Subcutaneous adipose tissue (tissue), 4 donors: ENCODE data around the gene MOB3C. TPM values are rescaled to one million over a fixed set of nuclear protein-coding genes. Genes with fewer than 3 reads are reported as not detected.

ENCODE experiments used
- total RNA-seq, 4 donors: library from RNA; depleted of rRNA; stranded (reverse); fragments of >200 nt; gene quantifications; one replicate each; pipeline ENCODE4 v1.1.0, GENCODE V29; 2016
- TF ChIP-seq, protein P1 (sequence below): fragments of 450-650 bp; IDR thresholded peaks from one replicate; pipeline ENCODE4 v1.5.1; 2016; ENCODE audit warnings: low read depth, mild to moderate bottlenecking, control low read depth, antibody characterized with exemption, moderate library complexity

MOB3C gene
- total RNA-seq, 4 donors from 2014 or later = 14.5 to 19.2 (median 16.4) TPM

DNA sequence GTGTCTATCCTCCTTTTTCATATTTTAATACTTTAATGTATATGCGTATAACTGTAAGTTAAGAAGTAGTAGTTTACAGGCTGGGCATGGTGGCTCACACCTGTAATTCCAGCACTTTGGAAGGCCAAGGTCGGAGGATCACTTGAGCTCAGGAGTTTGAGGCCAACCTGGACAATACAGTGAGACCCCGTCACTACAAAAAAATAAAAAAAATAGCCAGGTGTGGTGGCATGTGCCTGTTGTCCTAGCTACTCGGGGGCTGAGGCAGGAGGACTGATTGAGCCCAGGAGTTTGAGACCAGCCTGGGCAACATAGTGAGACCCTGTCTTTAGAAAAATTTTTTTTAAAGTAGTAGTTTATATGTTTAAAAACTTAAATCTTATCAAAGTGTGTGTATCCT lies 29.2 kb upstream of the MOB3C start:
- TF ChIP-seq, protein P1, sequence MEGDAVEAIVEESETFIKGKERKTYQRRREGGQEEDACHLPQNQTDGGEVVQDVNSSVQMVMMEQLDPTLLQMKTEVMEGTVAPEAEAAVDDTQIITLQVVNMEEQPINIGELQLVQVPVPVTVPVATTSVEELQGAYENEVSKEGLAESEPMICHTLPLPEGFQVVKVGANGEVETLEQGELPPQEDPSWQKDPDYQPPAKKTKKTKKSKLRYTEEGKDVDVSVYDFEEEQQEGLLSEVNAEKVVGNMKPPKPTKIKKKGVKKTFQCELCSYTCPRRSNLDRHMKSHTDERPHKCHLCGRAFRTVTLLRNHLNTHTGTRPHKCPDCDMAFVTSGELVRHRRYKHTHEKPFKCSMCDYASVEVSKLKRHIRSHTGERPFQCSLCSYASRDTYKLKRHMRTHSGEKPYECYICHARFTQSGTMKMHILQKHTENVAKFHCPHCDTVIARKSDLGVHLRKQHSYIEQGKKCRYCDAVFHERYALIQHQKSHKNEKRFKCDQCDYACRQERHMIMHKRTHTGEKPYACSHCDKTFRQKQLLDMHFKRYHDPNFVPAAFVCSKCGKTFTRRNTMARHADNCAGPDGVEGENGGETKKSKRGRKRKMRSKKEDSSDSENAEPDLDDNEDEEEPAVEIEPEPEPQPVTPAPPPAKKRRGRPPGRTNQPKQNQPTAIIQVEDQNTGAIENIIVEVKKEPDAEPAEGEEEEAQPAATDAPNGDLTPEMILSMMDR = no peak

DNA sequence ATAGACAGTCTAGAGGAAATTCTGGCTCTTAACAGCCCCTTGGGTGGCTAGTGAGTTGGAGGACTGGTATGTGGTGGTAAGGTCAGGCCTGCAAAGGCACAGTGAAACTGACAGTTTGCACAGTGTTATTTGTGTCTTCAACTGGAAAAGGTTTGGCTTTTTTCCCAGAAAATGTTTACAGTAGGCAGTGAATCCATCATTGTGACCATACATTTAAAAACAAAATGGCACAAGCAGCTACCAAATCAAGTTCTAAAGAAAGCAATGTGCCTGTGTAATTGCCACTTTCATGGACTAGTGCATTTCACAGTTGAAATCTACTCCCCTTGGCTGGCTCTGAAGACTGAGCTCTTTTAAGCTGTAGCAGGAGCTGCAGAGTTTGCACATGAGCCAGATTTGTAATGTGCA lies 26.8 kb upstream of the MOB3C start:
- TF ChIP-seq, protein P1 = no peak

DNA sequence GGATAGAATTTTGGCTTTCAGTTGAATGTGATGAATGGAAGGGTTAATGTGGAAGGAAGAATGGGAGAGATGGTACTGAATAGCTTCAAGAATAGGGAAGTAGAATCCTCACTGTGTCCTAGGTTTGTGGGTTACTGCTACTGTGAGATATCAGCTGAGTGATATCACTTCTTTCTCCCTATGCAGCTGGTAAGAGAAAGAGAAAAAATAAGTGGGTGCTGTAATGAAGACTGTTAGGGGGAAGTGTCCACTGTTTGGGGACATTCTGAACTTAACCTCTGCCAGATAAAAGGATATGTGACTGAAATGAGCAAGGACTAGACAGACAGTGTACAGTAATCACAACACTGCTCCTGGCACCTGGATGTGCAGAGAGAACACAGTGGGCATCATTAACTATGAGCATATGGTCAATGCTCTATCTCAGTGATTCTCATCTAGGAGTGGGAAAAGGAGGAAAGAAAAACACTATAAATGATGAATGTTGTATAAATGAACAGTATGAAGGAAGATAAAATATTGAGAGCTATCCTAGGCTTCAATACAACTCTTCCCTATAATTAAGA lies 25.6 kb upstream of the MOB3C start:
- TF ChIP-seq, protein P1 = no peak

DNA sequence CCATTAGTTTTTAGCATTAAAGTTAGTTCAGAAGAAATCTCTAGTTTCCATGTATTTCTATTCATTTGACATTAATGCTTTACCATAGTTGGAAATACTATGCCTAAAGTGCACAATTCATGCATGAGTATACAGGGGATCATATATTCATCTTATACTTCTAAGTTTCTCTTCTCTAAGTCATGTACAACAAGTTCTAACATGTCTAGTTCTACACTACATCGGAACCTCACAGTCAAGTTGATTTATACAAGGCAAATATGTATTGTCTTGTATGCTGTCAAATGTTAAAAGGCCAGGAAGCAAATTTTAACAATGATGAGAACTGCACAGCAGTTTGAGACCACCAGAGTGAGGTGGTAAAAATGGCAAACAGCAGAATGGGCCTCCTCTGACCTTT lies 22.9 kb upstream of the MOB3C start:
- TF ChIP-seq, protein P1 = no peak

DNA sequence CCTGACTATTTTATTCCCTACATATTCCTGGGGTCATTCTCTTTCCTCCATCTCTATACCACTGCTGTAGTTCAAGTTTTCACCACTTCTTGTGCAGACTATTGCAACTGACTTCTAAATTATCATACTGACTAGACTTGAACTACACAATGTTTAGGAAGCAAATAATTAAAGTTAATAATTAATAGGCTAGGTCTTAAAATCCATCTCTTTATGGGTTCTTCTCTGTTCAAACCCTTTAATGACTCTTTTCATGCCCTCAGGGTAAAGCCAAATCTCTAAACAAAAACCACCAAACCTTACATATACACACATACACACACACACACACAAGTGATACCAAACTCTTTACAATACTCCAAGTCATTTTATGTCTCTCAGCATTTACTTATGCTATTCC lies 22.3 kb upstream of the MOB3C start:
- TF ChIP-seq, protein P1 = no peak

DNA sequence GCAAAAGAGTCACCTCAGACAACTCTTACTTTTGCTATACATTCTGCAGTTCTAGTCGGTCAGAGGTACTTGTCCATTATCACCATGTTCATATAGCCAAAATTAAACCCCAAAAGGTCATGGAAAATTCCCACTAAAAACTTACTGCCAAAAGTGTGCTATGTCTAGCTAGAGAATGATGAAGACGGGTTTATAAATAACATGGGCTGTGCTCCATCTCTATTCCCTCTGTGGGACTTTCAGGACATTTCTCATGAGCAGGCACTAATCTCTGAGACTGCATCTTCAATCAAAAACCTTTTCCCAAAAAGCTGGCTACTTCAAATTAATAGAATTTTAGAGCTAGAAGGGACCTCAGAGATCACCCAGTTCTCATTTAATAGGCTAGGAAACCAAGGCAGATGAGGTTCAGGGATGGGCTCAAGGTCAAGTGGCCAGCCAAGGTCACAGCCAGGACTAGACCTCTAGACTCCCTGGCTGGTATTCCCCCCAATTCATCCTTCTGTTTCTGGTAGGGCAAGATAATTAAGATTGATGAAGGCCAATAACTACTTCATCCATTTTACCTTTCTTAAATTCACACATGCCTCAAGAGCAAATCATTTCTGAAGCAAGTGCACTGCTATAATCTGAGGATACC lies 21.0 kb upstream of the MOB3C start:
- TF ChIP-seq, protein P1 = no peak

DNA sequence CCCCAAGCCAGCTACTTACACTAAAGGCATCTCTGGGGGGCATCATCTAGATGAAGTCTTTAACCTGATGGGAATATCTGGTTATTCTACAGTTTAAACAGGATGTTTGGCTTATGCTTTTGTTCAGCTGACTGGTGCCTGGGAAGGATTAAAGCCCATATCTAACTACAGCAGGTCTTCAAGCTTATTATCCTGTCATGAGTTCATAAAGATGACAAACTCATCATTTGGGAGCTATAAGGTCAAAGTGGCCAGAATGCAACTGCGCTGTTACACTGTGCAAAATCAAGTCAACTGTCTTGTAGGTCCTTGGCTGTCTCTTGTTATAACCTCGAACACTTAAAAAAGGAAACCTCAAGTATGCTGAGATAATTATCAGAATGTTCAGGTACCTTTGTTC lies 18.6 kb upstream of the MOB3C start:
- TF ChIP-seq, protein P1 = no peak
